HCT116 (cell line): ENCODE results near the gene OR5AC2. TPM values are rescaled to one million over a fixed set of nuclear protein-coding genes. Genes with fewer than 3 reads are reported as not detected.
A peak's percentile ranks its signal among the peaks of the same experiment; 100 is the strongest.

Experiments
- ATAC-seq: fragments of 200-7000 bp; cut with Tn5 transposase; 2 replicates; pipeline ENCODE4 v1.9.1; 2020; ENCODE audit warnings: mild to moderate bottlenecking, moderate library complexity
- BruUV-seq: library from RNA; stranded (reverse); fragments of 400-500 nt; replicated peaks from 2 replicates; lab custom pipeline; 2021; lab: Mats Ljungman, UMichigan
- CTCF ChIA-PET: fragments of 300-600 bp; sonication (Branson Sonifier 250); formaldehyde crosslinking; loops from one replicate; lab custom pipeline; 2021; ENCODE audit warnings: antibody characterized with exemption; lab: Charles Lee
- POLR2A ChIA-PET: fragments of 300-600, 350-600 bp; sonication (Branson Sonifier 250); formaldehyde crosslinking; loops from one replicate; lab custom pipeline; 2021; ENCODE audit warnings: antibody characterized with exemption; lab: Charles Lee
- RAD21 ChIA-PET, 2 experiments: fragments of 300-600 bp; sonication (Branson Sonifier 250); formaldehyde crosslinking; loops; one replicate each; lab custom pipeline; 2023; ENCODE audit warnings: low total read pairs in 2 of 2; ENCODE audit not compliant: uncharacterized antibody in 2 of 2, unreplicated experiment in 2 of 2, low non-redundant PET in 1 of 2; lab: Charles Lee
- DNase-seq: peaks from one replicate; pipeline ENCODE4 v3.0.0-alpha.2; 2010; ENCODE audit warnings: low read depth, low spot score
- H2AFZ ChIP-seq: fragments of 200-600 bp; shearing (Covaris generic), sonication (generic); 2 replicates; pipeline ENCODE4 v1.6.1; 2017; ENCODE audit warnings: low read depth, mixed run types, mixed read lengths, antibody characterized with exemption, low read length; ENCODE audit not compliant: poor library complexity, severe bottlenecking
- H3K27ac ChIP-seq: 2 replicates; pipeline ENCODE4 v1.5.1; 2012; ENCODE audit warnings: low read depth, low read length
- H3K27me3 ChIP-seq: fragments of 200-600 bp; sonication (generic); 2 replicates; pipeline ENCODE4 v1.6.1; 2016; ENCODE audit warnings: mixed run types, low read length, mixed read lengths; ENCODE audit not compliant: insufficient read depth
- H3K36me3 ChIP-seq, 2 experiments: fragments of 200-500 bp in 1 of 2; fragments of 200-600 bp in 1 of 2; sonication (Bioruptor generic) in 1 of 2; sonication (generic) in 1 of 2; 2 replicates each; pipeline versions ENCODE4 v1.5.1 to v1.6.1; 2014 to 2016; ENCODE audit warnings: low read length in 2 of 2, inconsistent platforms in 1 of 2, mixed read lengths in 1 of 2, mixed run types in 1 of 2; ENCODE audit not compliant: insufficient read depth in 2 of 2, control insufficient read depth in 1 of 2
- H3K4me1 ChIP-seq, 2 experiments: fragments of 200-600 bp in 1 of 2; sonication (generic) in 1 of 2; 2 replicates each; pipeline versions ENCODE4 v1.5.1 to v1.6.1; 2012 to 2017; ENCODE audit warnings: low read length in 2 of 2, inconsistent platforms in 1 of 2, mild to moderate bottlenecking in 1 of 2, mixed read lengths in 1 of 2, mixed run types in 1 of 2, moderate library complexity in 1 of 2; ENCODE audit not compliant: insufficient read depth in 2 of 2, control insufficient read depth in 1 of 2
- H3K4me2 ChIP-seq: fragments of 200-600 bp; sonication (generic); 2 replicates; pipeline ENCODE4 v1.6.1; 2017; ENCODE audit warnings: mixed run types, low read length, mixed read lengths
- H3K4me3 ChIP-seq, 2 experiments: fragments of 200-600 bp in 1 of 2; sonication (generic) in 1 of 2; replicated peaks in 1 of 2; 2 replicates each; pipeline ENCODE4 v1.5.1; 2011 to 2016; ENCODE audit warnings: low read length in 2 of 2, control low read depth in 1 of 2, low read depth in 1 of 2, mild to moderate bottlenecking in 1 of 2, mixed read lengths in 1 of 2, mixed run types in 1 of 2
- H3K79me2 ChIP-seq: fragments of 200-600 bp; sonication (generic); 2 replicates; pipeline ENCODE4 v1.6.1; 2017; ENCODE audit warnings: mild to moderate bottlenecking, mixed run types, low read length, moderate library complexity, mixed read lengths; ENCODE audit not compliant: insufficient read depth
- H3K9ac ChIP-seq: fragments of 200-600 bp; sonication (generic); 2 replicates; pipeline ENCODE4 v1.6.1; 2016; ENCODE audit warnings: low read length, mixed read lengths
- H3K9me2 ChIP-seq: fragments of 200-600 bp; sonication (generic), shearing (Covaris generic); 2 replicates; pipeline ENCODE4 v1.6.1; 2017; ENCODE audit warnings: mixed run types, mild to moderate bottlenecking, moderate library complexity; ENCODE audit not compliant: insufficient read depth
- H3K9me3 ChIP-seq, 2 experiments: fragments of 200-500 bp in 1 of 2; fragments of 200-600 bp in 1 of 2; sonication (Bioruptor generic) in 1 of 2; sonication (generic) in 1 of 2; 2 replicates each; pipeline ENCODE4 v1.6.1; 2014 to 2017; ENCODE audit warnings: low read length in 2 of 2, mixed read lengths in 2 of 2, inconsistent platforms in 1 of 2, low read depth in 1 of 2, mild to moderate bottlenecking in 1 of 2, mixed run types in 1 of 2, moderate library complexity in 1 of 2; ENCODE audit not compliant: control insufficient read depth in 1 of 2, insufficient read depth in 1 of 2
- H4K20me1 ChIP-seq: fragments of 200-600 bp; sonication (generic), shearing (Covaris generic); 2 replicates; pipeline ENCODE4 v1.6.1; 2017; ENCODE audit warnings: mixed run types, mild to moderate bottlenecking, moderate library complexity; ENCODE audit not compliant: insufficient read depth
- ATF3 ChIP-seq: IDR thresholded peaks from 2 replicates; pipeline ENCODE4 v1.6.1; 2012
- CBX3 ChIP-seq: IDR thresholded peaks from 2 replicates; pipeline ENCODE4 v1.6.1; 2012; ENCODE audit warnings: low read depth
- CEBPB ChIP-seq: IDR thresholded peaks from 2 replicates; pipeline ENCODE4 v1.6.1; 2012; ENCODE audit warnings: low read depth
- EGR1 ChIP-seq: IDR thresholded peaks from 2 replicates; pipeline ENCODE4 v1.6.1; 2012; ENCODE audit warnings: low read depth
- EZH2 ChIP-seq: fragments of 200-600 bp; sonication (generic); IDR thresholded peaks from 2 replicates; pipeline ENCODE4 v1.6.1; 2017; ENCODE audit warnings: antibody characterized with exemption, mixed run types
- EZH2phosphoT487 ChIP-seq: fragments of 200-600 bp; IDR thresholded peaks from 2 replicates; pipeline ENCODE4 v1.6.1; 2018; ENCODE audit warnings: antibody characterized with exemption, borderline replicate concordance
- FOSL1 ChIP-seq: IDR thresholded peaks from 2 replicates; pipeline ENCODE4 v1.6.1; 2012; ENCODE audit warnings: low read depth
- JUND ChIP-seq: IDR thresholded peaks from 2 replicates; pipeline ENCODE4 v1.6.1; 2012
- POLR2A ChIP-seq: IDR thresholded peaks from 2 replicates; pipeline ENCODE4 v1.7.0; 2011; ENCODE audit warnings: borderline replicate concordance; ENCODE audit not compliant: insufficient read depth, insufficient read length; ENCODE audit errors: extremely low read depth
- POLR2AphosphoS5 ChIP-seq: IDR thresholded peaks from 2 replicates; pipeline ENCODE4 v1.6.1; 2011; ENCODE audit warnings: mild to moderate bottlenecking, low read depth, low read length, moderate library complexity
- RAD21 ChIP-seq: IDR thresholded peaks from 2 replicates; pipeline ENCODE4 v1.6.1; 2012; ENCODE audit warnings: low read depth, mild to moderate bottlenecking
- SP1 ChIP-seq: IDR thresholded peaks from 2 replicates; pipeline ENCODE4 v1.6.1; 2012; ENCODE audit warnings: low read depth
- SRF ChIP-seq: IDR thresholded peaks from 2 replicates; pipeline ENCODE4 v1.6.1; 2012; ENCODE audit warnings: low read depth
- TCF7L2 ChIP-seq: IDR thresholded peaks from 2 replicates; pipeline ENCODE4 v1.7.0; 2011; ENCODE audit warnings: borderline replicate concordance, inconsistent platforms; ENCODE audit not compliant: insufficient read depth, insufficient read length; ENCODE audit errors: extremely low read depth
- YY1 ChIP-seq: IDR thresholded peaks from 2 replicates; pipeline ENCODE4 v1.6.1; 2011; ENCODE audit warnings: low read length, low read depth, moderate library complexity, mild to moderate bottlenecking; ENCODE audit not compliant: insufficient replicate concordance; ENCODE audit errors: extremely low read depth
- ZFX ChIP-seq: fragments of 450-650 bp; IDR thresholded peaks from 2 replicates; pipeline ENCODE4 v1.6.1; 2017
- ZNF274 ChIP-seq: fragments of 200-500 bp; sonication (Bioruptor generic); IDR thresholded peaks from 2 replicates; pipeline ENCODE4 v1.6.1; 2014; ENCODE audit warnings: mild to moderate bottlenecking, low read depth, low read length, inconsistent platforms
- intact Hi-C: fragments of 100-400 bp; cut with micrococcal nuclease; formaldehyde crosslinking; loops from 2 replicates; pipeline ENCODE4 v1.10.0; 2022
- total RNA-seq: library from RNA; stranded (reverse); gene quantifications from one replicate; pipeline ENCODE4 v1.2.1, GENCODE V29; 2021; ENCODE audit not compliant: unreplicated experiment
- TF ChIP-seq, protein P1 (sequence below): IDR thresholded peaks from 2 replicates; pipeline ENCODE4 v1.6.1; 2012
- TF ChIP-seq, protein P2 (sequence below), 3 experiments: fragments of 200-600 bp in 1 of 3; sonication (generic) in 1 of 3; IDR thresholded peaks in 2 of 3; conservative IDR thresholded peaks in 1 of 3; 2 replicates each; pipeline ENCODE4 v1.5.1; 2012 to 2017; ENCODE audit warnings: low read depth in 2 of 3, low read length in 2 of 3, antibody characterized with exemption in 1 of 3, borderline replicate concordance in 1 of 3, control low read depth in 1 of 3, mild to moderate bottlenecking in 1 of 3, mixed read lengths in 1 of 3, mixed run types in 1 of 3, moderate library complexity in 1 of 3; ENCODE audit not compliant: insufficient read depth in 1 of 3

Gene OR5AC2
- total RNA-seq, 1 experiment from 2014 or later: not detected

- Histone ChIP-seq H3K79me2 (no peaks in the 10 kb centered on the region), H3K4me2 (peak overlapping the region; percentile 80), H4K20me1 (no peaks in the 10 kb centered on the region), H3K27me3 (no peaks in the 10 kb centered on the region), H3K36me3 (no peaks in the 10 kb centered on the region), H3K4me3 (peak overlapping the region; percentile 26 to 49), H3K9ac (no peak overlapping the region), H3K9me2 (no peaks in the 10 kb centered on the region; the same call in 1 of the 2 replicates), H3K27ac (no peak overlapping the region), H2AFZ (peak overlapping the region; percentile 98), H3K9me3 (no peaks in the 10 kb centered on the region), H3K4me1 (peaks cover 0 to 8% of the 10 kb centered on the region in 2 experiments; a peak in 2 of 4 replicates)
- DNase-seq (peak; percentile 89), ATAC-seq (peak; percentile 91)
- RAD21 ChIA-PET: interaction anchor here (1.5 to 1.6 kb wide), 2 partner anchors 146 to 290 kb away, joined by 5 read pairs; no protein-coding TSS in a partner anchor
- POLR2A ChIA-PET: no interaction called here
- TF ChIP-seq SRF: 0 out of 2 replicates have a peak, but pooled peaks have one; percentile 44
- TF ChIP-seq JUND: no peak
- TF ChIP-seq CEBPB: no peak
- TF ChIP-seq SP1: no peak
- TF ChIP-seq YY1: no peak
- no peak for TF ChIP-seq EGR1
- TF ChIP-seq, protein P1, sequence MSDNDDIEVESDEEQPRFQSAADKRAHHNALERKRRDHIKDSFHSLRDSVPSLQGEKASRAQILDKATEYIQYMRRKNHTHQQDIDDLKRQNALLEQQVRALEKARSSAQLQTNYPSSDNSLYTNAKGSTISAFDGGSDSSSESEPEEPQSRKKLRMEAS: no peak; the same call in 1 of the 2 replicates
- TF ChIP-seq EZH2: no peak
- no peak for TF ChIP-seq POLR2AphosphoS5
- no peak for TF ChIP-seq FOSL1
- TF ChIP-seq TCF7L2: peak; percentile 61
- TF ChIP-seq ZFX: no peak
- TF ChIP-seq EZH2phosphoT487: no peak
- TF ChIP-seq ATF3: no peak
- TF ChIP-seq, protein P2, sequence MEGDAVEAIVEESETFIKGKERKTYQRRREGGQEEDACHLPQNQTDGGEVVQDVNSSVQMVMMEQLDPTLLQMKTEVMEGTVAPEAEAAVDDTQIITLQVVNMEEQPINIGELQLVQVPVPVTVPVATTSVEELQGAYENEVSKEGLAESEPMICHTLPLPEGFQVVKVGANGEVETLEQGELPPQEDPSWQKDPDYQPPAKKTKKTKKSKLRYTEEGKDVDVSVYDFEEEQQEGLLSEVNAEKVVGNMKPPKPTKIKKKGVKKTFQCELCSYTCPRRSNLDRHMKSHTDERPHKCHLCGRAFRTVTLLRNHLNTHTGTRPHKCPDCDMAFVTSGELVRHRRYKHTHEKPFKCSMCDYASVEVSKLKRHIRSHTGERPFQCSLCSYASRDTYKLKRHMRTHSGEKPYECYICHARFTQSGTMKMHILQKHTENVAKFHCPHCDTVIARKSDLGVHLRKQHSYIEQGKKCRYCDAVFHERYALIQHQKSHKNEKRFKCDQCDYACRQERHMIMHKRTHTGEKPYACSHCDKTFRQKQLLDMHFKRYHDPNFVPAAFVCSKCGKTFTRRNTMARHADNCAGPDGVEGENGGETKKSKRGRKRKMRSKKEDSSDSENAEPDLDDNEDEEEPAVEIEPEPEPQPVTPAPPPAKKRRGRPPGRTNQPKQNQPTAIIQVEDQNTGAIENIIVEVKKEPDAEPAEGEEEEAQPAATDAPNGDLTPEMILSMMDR (IDR thresholded peaks at IDR 0.05 in 2 of 3, conservative IDR thresholded peaks at IDR 0.05 in 1 of 3; ENCODE audit: borderline replicate concordance in 1 of 3, insufficient read depth in 1 of 3, low read depth in 2 of 3, low read length in 2 of 3): peak; percentile 77 to 97 (median 92)
- peak; percentile 81 for TF ChIP-seq RAD21
- 0 out of 2 replicates have a peak, but pooled peaks have one; percentile 48 for TF ChIP-seq CBX3
- no peak for TF ChIP-seq ZNF274
- TF ChIP-seq POLR2A: no peak
- intact Hi-C loops: loop anchor here (1.0 to 5.0 kb wide), 5 partner anchors 146 to 778 kb away; no protein-coding TSS in a partner anchor
- BruUV-seq: no TSS peak
- CTCF ChIA-PET: interaction anchor here (1.4 to 4.5 kb wide), 4 partner anchors 8 to 774 kb away, joined by 3 to 43 read pairs (median 11); no protein-coding TSS in a partner anchor
These were observed 47.5 kb upstream of the OR5AC2 start for GRCh38 chr3:98039322-98040024.
